ENCODE results near the gene PHACTR3.

Gene PHACTR3

GRCh38 chr20:59772931-59773913 lies 168.9 kb downstream of the PHACTR3 start:
- DNase-seq (ENCODE audit: extremely low read depth in 1 of 2, low read depth in 1 of 2): no peak

DNA sequence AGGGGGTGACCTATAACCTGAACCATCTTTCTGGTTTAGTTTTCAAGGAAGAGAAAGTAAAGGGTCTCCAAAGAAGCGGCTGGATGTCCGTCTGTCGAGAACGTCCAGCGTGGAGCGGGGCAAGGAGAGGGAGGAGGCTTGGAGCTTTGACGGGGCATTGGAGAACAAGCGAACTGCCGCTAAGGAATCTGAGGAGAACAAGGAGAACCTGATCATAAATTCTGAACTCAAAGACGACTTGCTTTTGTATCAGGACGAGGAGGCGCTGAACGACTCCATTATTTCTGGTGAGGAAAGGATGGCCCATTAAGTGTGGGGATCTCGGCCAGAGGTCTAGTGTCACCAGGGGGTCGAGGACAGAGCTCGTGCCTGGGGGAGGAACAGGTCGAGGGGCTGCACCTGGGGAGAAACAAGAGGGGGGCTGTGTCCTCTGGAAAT lies 169.9 kb downstream of the PHACTR3 start:
- DNase-seq (ENCODE audit: extremely low read depth in 1 of 2, low read depth in 1 of 2): no peak

- no peak for DNase-seq (ENCODE audit: extremely low read depth in 1 of 2, low read depth in 1 of 2)
Measured at GRCh38 chr20:59774921-59775686, 170.8 kb downstream of the PHACTR3 start.

GRCh38 chr20:59775687-59776055 lies 171.3 kb downstream of the PHACTR3 start:
- no peak for DNase-seq (ENCODE audit: extremely low read depth in 1 of 2, low read depth in 1 of 2)

- DNase-seq (ENCODE audit: extremely low read depth in 1 of 2, low read depth in 1 of 2): no peak
Measured at GRCh38 chr20:59776059-59776603, 171.8 kb downstream of the PHACTR3 start.

GRCh38 chr20:59776626-59777330 lies 172.4 kb downstream of the PHACTR3 start:
- no peak for DNase-seq (ENCODE audit: extremely low read depth in 1 of 2, low read depth in 1 of 2)

GRCh38 chr20:59777331-59777725 lies 173.0 kb downstream of the PHACTR3 start:
- no peak for DNase-seq (ENCODE audit: extremely low read depth in 1 of 2, low read depth in 1 of 2)

DNA sequence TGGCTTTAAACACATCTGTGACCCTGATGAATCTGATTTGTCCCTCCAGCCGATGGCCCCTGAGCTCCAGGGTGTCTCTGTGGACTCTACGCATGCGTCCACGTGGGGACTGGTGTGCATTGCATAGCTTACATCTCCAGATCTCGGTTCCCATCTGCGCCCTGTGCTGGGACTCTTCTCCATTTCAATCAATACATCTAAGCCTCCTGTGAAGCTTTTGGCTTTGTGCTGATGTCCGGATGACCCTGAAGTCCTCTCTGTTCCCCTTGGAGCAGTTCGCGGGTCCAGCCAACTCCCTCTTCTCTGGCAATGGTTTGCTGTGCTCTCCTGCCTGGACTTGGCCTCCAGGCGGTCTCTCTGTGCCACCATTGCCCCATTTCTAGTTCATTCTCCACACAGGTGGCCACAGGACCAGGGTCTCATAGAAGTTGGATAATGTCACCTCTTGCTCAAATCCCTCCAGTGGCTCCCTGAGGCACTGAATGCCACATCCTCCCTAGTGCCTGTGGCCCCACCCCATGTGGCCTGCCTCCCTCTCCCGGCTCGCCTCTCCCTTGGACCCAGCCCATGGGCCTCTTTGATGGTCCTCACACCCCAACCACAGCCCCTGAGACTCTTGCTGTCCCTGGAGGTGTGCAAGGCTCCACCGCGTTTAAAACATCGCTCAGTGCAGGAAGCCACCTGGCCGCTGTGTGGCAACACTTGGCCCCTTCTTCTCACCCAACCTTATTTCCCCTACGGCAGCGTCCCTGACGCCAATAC lies 173.7 kb downstream of the PHACTR3 start:
- DNase-seq (ENCODE audit: extremely low read depth in 1 of 2, low read depth in 1 of 2): no peak

DNA sequence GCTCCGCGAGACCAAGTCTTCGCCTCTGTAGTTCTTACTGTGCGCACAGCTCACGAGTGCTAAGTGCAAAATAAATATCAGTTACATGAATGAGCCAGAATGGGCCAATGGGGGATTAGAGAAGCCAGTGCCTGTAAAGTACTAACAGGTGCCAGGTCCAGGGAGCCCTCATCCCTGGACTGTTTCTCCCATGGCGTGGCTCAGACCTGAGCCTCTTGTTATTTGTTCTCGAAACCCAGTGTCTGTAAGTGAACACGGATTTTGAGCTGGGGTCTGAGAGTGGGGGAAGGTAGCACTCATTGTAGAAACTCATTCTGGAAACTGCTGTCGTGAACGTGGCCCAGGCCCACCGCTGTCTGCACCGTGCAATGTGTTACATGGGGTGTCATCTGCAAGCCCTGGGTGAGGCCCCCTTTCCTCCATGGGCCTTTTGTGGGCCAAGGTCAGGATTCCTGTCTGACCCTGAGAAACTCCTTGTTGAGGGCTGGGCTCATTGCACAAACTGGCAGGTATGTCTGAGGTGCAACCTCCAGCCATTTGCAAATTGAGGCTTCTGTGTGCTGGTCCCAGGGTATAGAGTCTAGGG lies 174.4 kb downstream of the PHACTR3 start:
- no peak for DNase-seq (ENCODE audit: extremely low read depth in 1 of 2, low read depth in 1 of 2)

- DNase-seq (ENCODE audit: extremely low read depth in 1 of 2, low read depth in 1 of 2): no peak
Measured at GRCh38 chr20:59779656-59780380, 175.5 kb downstream of the PHACTR3 start.

DNA sequence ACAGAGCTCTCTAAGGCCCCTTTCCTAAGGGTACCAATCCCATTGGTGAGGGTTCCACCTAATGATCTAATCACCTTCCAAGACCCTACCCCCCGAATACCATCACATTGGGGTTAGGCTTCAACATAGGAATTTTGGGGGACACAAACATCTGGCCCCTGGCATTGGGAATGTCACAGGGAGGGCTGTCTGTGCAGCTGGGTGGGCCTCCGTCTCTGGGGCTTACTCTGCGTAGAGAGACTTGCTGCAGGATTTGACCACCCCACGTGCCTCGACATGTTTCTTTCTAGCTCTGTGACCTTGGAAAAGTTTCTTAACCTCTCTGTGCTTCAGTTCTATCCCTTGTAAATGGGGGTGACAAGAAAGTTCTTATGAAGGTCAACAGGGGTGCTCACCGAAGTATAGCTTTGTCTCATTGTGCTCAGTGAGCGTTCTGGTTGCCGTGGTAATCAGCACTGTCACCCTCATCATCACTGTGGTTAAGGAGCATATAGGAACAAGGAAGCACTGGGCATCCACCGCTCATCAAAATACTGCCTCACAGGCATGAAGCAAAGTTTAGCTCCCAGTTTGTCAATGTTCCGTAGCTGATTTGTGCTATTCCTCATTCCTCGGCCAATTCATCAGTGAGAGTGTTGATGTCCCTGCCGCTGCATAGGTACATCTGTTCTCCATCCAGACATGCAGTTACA lies 176.3 kb downstream of the PHACTR3 start:
- DNase-seq (ENCODE audit: extremely low read depth in 1 of 2, low read depth in 1 of 2): no peak

DNA sequence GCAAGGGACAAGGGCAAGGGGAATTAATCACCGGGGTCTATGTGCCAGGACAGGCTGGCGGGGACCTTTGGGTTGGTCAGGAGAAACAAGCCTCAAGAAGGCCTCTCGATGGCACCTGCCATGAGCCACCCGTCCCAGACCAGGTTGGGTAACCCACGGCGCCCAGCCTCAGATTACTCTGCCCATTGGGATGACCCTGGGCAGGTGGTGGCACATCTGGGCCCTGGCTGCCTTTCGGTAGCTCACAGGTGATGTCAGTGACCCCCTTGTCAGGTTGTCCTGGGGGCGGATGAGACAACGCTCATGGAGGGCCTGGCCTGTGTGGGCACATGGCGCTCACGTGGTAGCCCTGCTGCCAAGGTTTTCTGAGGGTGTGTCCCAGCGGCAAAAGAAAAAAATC lies 176.9 kb downstream of the PHACTR3 start:
- no peak for DNase-seq (ENCODE audit: extremely low read depth in 1 of 2, low read depth in 1 of 2)

GRCh38 chr20:59782986-59783640 lies 178.8 kb downstream of the PHACTR3 start:
- DNase-seq (ENCODE audit: extremely low read depth in 1 of 2, low read depth in 1 of 2): no peak

- DNase-seq (ENCODE audit: extremely low read depth in 1 of 2, low read depth in 1 of 2): no peak
Measured at GRCh38 chr20:59783641-59784010, 179.3 kb downstream of the PHACTR3 start.

DNA sequence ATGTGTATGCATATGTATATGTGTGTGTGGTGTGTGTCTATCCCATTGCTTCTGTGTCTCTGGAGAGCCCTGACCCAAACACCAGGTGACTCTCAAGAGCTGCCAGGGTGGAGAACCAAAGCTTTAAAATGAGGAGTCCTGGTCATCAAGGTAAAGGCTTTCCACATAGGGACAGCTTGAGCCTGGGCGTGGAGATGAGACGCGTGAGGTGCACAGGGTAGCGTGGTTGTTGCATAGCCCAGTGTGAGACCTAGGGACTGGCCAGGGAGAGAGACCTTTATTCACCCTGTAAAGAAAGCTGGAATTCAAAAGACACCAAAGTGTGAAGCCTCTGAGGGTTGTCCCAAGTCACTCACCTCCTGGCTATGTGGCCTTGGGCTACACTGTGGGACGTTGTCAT lies 180.0 kb downstream of the PHACTR3 start:
- no peak for DNase-seq (ENCODE audit: extremely low read depth in 1 of 2, low read depth in 1 of 2)

- DNase-seq (ENCODE audit: extremely low read depth in 1 of 2, low read depth in 1 of 2): no peak
Measured at GRCh38 chr20:59784791-59785668, 180.7 kb downstream of the PHACTR3 start.

GRCh38 chr20:59785669-59785959 lies 181.3 kb downstream of the PHACTR3 start:
- no peak for DNase-seq (ENCODE audit: extremely low read depth in 1 of 2, low read depth in 1 of 2)
